Activated naive CD8-positive, alpha-beta T cell treated with anti-CD3 and anti-CD28 coated beads, Interleukin-2, amount 50 U/mL, for 16 hours (primary cell): ENCODE data around the gene SINHCAF.

Source experiments
- DNase-seq: peaks from one replicate; pipeline ENCODE4 v3.0.0-alpha.2; 2020; ENCODE audit warnings: low read depth, low spot score

The SINHCAF gene

GRCh38 chr12:31234053-31234840 lies 91.7 kb downstream of the SINHCAF start:
- DNase-seq, result no peak

- no peak for DNase-seq
Measured at GRCh38 chr12:31233061-31233730, 92.8 kb downstream of the SINHCAF start.

DNA sequence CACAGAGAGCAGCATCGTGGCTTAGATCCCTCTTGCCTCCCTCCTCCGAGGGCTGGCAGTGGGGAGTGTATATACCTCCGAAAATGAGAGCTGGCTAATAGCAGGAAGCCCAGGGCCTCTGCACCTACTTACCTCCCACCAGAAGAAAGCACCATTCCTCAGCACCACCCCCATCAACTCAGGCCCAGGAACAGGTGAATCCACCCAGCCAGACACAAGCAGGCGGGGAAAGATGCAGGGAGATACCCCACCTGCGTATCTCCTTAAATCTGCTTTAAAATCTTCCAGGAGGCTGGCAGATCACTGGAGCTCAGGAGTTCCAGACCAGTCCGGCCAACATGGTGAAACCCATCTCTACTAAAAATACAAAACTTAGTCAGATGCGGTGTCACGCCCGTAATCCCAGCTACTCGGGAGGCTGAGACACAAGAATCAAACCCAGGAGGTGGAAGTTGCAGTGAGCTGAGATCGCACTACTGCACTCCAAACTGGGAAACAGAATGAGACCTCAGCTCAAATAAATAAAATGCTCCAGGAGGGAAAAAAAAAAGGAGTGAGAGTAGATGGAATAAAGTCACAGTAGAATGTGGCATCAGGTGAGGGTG lies 93.5 kb downstream of the SINHCAF start:
- DNase-seq, result no peak

- DNase-seq, result no peak
Measured at GRCh38 chr12:31231611-31232360, 94.2 kb downstream of the SINHCAF start.
